Smooth muscle cell (in vitro differentiated cells): ENCODE data around the gene PLSCR4. TPM values are rescaled to one million over a fixed set of nuclear protein-coding genes. Genes with fewer than 3 reads are reported as not detected.
"Not testable (repeated sequence)": the region's sequence is repeated elsewhere in the genome, so short reads cannot be mapped to it uniquely, and the experiment has no call there.

ENCODE experiments used
- DNase-seq: peaks from one replicate; lab custom pipeline; 2025; ENCODE audit not compliant: unreplicated experiment; lab: John Stamatoyannopoulos, UW
- H2AFZ ChIP-seq: fragments of 200-600 bp; sonication (generic); 2 replicates; pipeline ENCODE4 v1.6.0; 2016; ENCODE audit warnings: antibody characterized with exemption, low read depth, mild to moderate bottlenecking
- H3F3A ChIP-seq: fragments of 200-600 bp; sonication (generic); 2 replicates; pipeline ENCODE4 v1.6.0; 2017; ENCODE audit warnings: antibody characterized with exemption, low read depth
- H3K27ac ChIP-seq: fragments of 200-600 bp; sonication (generic); 2 replicates; pipeline ENCODE4 v1.5.1; 2016; ENCODE audit warnings: low read depth, mild to moderate bottlenecking
- H3K27me3 ChIP-seq: fragments of 200-600 bp; sonication (generic); 2 replicates; pipeline ENCODE4 v1.6.1; 2016; ENCODE audit warnings: low read depth, mild to moderate bottlenecking
- H3K36me3 ChIP-seq: fragments of 200-600 bp; sonication (generic); 2 replicates; pipeline ENCODE4 v1.5.1; 2016; ENCODE audit warnings: low read depth
- H3K4me1 ChIP-seq: fragments of 200-600 bp; sonication (generic); 2 replicates; pipeline ENCODE4 v1.5.1; 2016; ENCODE audit warnings: low read depth
- H3K4me2 ChIP-seq: fragments of 200-600 bp; sonication (generic); 2 replicates; pipeline ENCODE4 v1.6.0; 2016; ENCODE audit warnings: mild to moderate bottlenecking
- H3K4me3 ChIP-seq: fragments of 200-600 bp; sonication (generic); 2 replicates; pipeline ENCODE4 v1.5.1; 2016; ENCODE audit warnings: mild to moderate bottlenecking
- H3K79me2 ChIP-seq: fragments of 200-600 bp; sonication (generic); 2 replicates; pipeline ENCODE4 v1.6.0; 2016; ENCODE audit warnings: low read depth, mild to moderate bottlenecking
- H3K9ac ChIP-seq: fragments of 200-600 bp; sonication (generic); 2 replicates; pipeline ENCODE4 v1.6.0; 2016; ENCODE audit warnings: low read depth
- H3K9me3 ChIP-seq: fragments of 200-600 bp; sonication (generic); replicated peaks from 2 replicates; pipeline ENCODE4 v1.5.1; 2016; ENCODE audit warnings: low read depth
- H4K20me1 ChIP-seq: fragments of 200-600 bp; sonication (generic); 2 replicates; pipeline ENCODE4 v1.6.0; 2016; ENCODE audit warnings: low read depth
- CTCF ChIP-seq: fragments of 200-600 bp; sonication (generic); IDR thresholded peaks from 2 replicates; pipeline ENCODE4 v1.5.1; 2017; ENCODE audit warnings: borderline replicate concordance, mild to moderate bottlenecking, antibody characterized with exemption; ENCODE audit not compliant: insufficient read depth, poor library complexity, severe bottlenecking
- WGBS: methylation state at CpG from one replicate; pipeline ENCODE4 v1.1.7; 2016; ENCODE audit warnings: low lambda C conversion rate; 5-methylcytosine and 5-hydroxymethylcytosine counted together
- polyA plus RNA-seq: library from polyadenylated mRNA; unstranded; fragments of >200 nt; fragmentation: Nextera tagmentation; extraction: Ambion mirVana; gene quantifications from 2 replicates; pipeline ENCODE4 v1.2.1, GENCODE V29; 2016
- total RNA-seq: library from RNA; depleted of rRNA; stranded (reverse); fragments of >200 nt; gene quantifications from 2 replicates; pipeline ENCODE4 v1.2.3, GENCODE V29; 2014

PLSCR4 gene
- total and polyA plus RNA-seq, 2 experiments from 2014 or later: 3.8 to 4.8 TPM

- Histone ChIP-seq H3K4me1 (no peaks in the 10 kb centered on the region), H3K27me3 (no peaks in the 10 kb centered on the region), H3K4me3 (no peak overlapping the region), H3K79me2 (no peaks in the 10 kb centered on the region), H3F3A (no peaks in the 10 kb centered on the region), H2AFZ (no peak overlapping the region), H3K9ac (no peak overlapping the region), H4K20me1 (no peaks in the 10 kb centered on the region), H3K4me2 (no peak overlapping the region), H3K9me3 (no peaks in the 10 kb centered on the region), H3K36me3 (no peaks in the 10 kb centered on the region), H3K27ac (no peak overlapping the region)
- no peak for DNase-seq
- TF ChIP-seq CTCF: no peak
- 90% methylated on average over 5 of the region's 5 CpGs for WGBS
Observed at GRCh38 chr3:146259880-146260589, 9.1 kb upstream of the PLSCR4 start.

GRCh38 chr3:146256851-146257486 lies 6.1 kb upstream of the PLSCR4 start:
- H3K4me2 ChIP-seq: no peak overlapping the region
- no peak for DNase-seq
- 71% methylated on average over 3 of the region's 3 CpGs for WGBS
- H3K27ac ChIP-seq: no peak overlapping the region
- no peak overlapping the region for H3K4me3 ChIP-seq
- no peaks in the 10 kb centered on the region for H3K4me1 ChIP-seq
- H3K79me2 ChIP-seq: no peaks in the 10 kb centered on the region
- H3K36me3 ChIP-seq: no peaks in the 10 kb centered on the region
- no peaks in the 10 kb centered on the region for H4K20me1 ChIP-seq
- H3K27me3 ChIP-seq: no peaks in the 10 kb centered on the region
- H3K9ac ChIP-seq: no peak overlapping the region
- TF ChIP-seq CTCF: no peak
- no peaks in the 10 kb centered on the region for H3K9me3 ChIP-seq
- no peak overlapping the region for H2AFZ ChIP-seq
- no peaks in the 10 kb centered on the region for H3F3A ChIP-seq

GRCh38 chr3:146252445-146252844 lies 1.5 kb upstream of the PLSCR4 start:
- H3K9me3 ChIP-seq, H3K4me1 ChIP-seq, H3K79me2 ChIP-seq, H3K27ac ChIP-seq, H3F3A ChIP-seq, H3K4me3 ChIP-seq, H3K9ac ChIP-seq, H3K27me3 ChIP-seq, H3K4me2 ChIP-seq, H4K20me1 ChIP-seq, H3K36me3 ChIP-seq, H2AFZ ChIP-seq, DNase-seq: not testable (repeated sequence)
- 76% methylated on average over 10 of the region's 10 CpGs for WGBS

GRCh38 chr3:146249921-146250320 lies 984 bp downstream of the PLSCR4 start:
- no peaks in the 10 kb centered on the region for H4K20me1 ChIP-seq
- H3K36me3 ChIP-seq: no peaks in the 10 kb centered on the region
- H3K27ac ChIP-seq: no peak overlapping the region
- H3K4me3 ChIP-seq: peak overlapping the region; percentile 92
- no peak for TF ChIP-seq CTCF
- peak overlapping the region; percentile 95 for H2AFZ ChIP-seq
- no peak for DNase-seq
- H3K27me3 ChIP-seq: no peaks in the 10 kb centered on the region
- H3K9me3 ChIP-seq: no peaks in the 10 kb centered on the region
- 86% methylated on average over 1 of the region's 1 CpG for WGBS
- no peaks in the 10 kb centered on the region for H3F3A ChIP-seq
- H3K4me2 ChIP-seq: peak overlapping the region; percentile 89
- H3K4me1 ChIP-seq: no peaks in the 10 kb centered on the region
- H3K79me2 ChIP-seq: no peaks in the 10 kb centered on the region
- H3K9ac ChIP-seq: no peak overlapping the region
